SK-N-SH (cell line): Measurements from ENCODE around the gene HELQ. TPM values are rescaled to one million over a fixed set of nuclear protein-coding genes. Genes with fewer than 3 reads are reported as not detected.

Experiments
- CTCF ChIA-PET: fragments of 300-600, 350-600 bp; formaldehyde crosslinking; extraction: SDS; loops from one replicate; lab custom pipeline; 2021; lab: Yijun Ruan, JAX
- POLR2A ChIA-PET: fragments of 350-600 bp; sonication (Branson Sonifier 250); formaldehyde crosslinking; extraction: SDS; loops from one replicate; lab custom pipeline; 2020; ENCODE audit warnings: antibody characterized with exemption, inconsistent platforms; lab: Yijun Ruan, JAX
- DNase-seq: peaks from one replicate; pipeline ENCODE4 v3.0.0; 2012
- H2AFZ ChIP-seq: fragments of 200-600 bp; sonication (generic); 2 replicates; pipeline ENCODE4 v1.8.1; 2016; ENCODE audit warnings: antibody characterized with exemption, mild to moderate bottlenecking, low read depth
- H3F3A ChIP-seq: fragments of 200-600 bp; sonication (generic); replicated peaks from 2 replicates; pipeline ENCODE3; 2016; ENCODE audit warnings: antibody characterized with exemption, mild to moderate bottlenecking; ENCODE audit not compliant: insufficient read depth
- H3K27ac ChIP-seq, 2 experiments: fragments of 200-500 bp in 1 of 2; fragments of 200-600 bp in 1 of 2; sonication (Bioruptor generic) in 1 of 2; sonication (generic), shearing (Covaris generic) in 1 of 2; 2 replicates each; pipeline versions ENCODE4 v1.5.1 to v1.6.1; 2014 to 2016; ENCODE audit warnings: low read depth in 2 of 2, inconsistent platforms in 1 of 2, low read length in 1 of 2, mild to moderate bottlenecking in 1 of 2, mixed read lengths in 1 of 2
- H3K27me3 ChIP-seq: fragments of 200-600 bp; sonication (generic), shearing (Covaris generic); 2 replicates; pipeline ENCODE4 v1.6.1; 2016; ENCODE audit warnings: mixed run types; ENCODE audit not compliant: insufficient read depth
- H3K36me3 ChIP-seq, 2 experiments: fragments of 200-500 bp in 1 of 2; fragments of 200-600 bp in 1 of 2; sonication (Bioruptor generic) in 1 of 2; sonication (generic) in 1 of 2; replicated peaks in 1 of 2; 2 replicates each; pipeline versions ENCODE3 to v1.5.1; 2014 to 2016; ENCODE audit warnings: low read length in 1 of 2, mild to moderate bottlenecking in 1 of 2; ENCODE audit not compliant: insufficient read depth in 2 of 2, control insufficient read depth in 1 of 2
- H3K4me1 ChIP-seq, 2 experiments: fragments of 200-500 bp in 1 of 2; fragments of 200-600 bp in 1 of 2; sonication (Bioruptor generic) in 1 of 2; sonication (generic), shearing (Covaris generic) in 1 of 2; 2 replicates each; pipeline versions ENCODE4 v1.5.1 to v1.6.1; 2014 to 2016; ENCODE audit warnings: low read depth in 1 of 2, low read length in 1 of 2, mixed run types in 1 of 2; ENCODE audit not compliant: insufficient read depth in 2 of 2, control insufficient read depth in 1 of 2
- H3K4me2 ChIP-seq: fragments of 200-600 bp; sonication (generic), shearing (Covaris generic); 2 replicates; pipeline ENCODE4 v1.6.1; 2017; ENCODE audit warnings: mixed run types
- H3K4me3 ChIP-seq, 2 experiments: fragments of 200-500 bp in 1 of 2; fragments of 200-600 bp in 1 of 2; sonication (Bioruptor generic) in 1 of 2; sonication (generic), shearing (Covaris generic) in 1 of 2; 2 replicates each; pipeline versions ENCODE4 v1.5.1 to v1.8.1; 2014 to 2016; ENCODE audit warnings: low read depth in 2 of 2, inconsistent platforms in 1 of 2, low read length in 1 of 2, mild to moderate bottlenecking in 1 of 2, mixed read lengths in 1 of 2, moderate library complexity in 1 of 2
- H3K79me2 ChIP-seq: fragments of 200-600 bp; sonication (generic); 2 replicates; pipeline ENCODE4 v1.8.1; 2017; ENCODE audit warnings: mild to moderate bottlenecking; ENCODE audit not compliant: insufficient read depth
- H3K9ac ChIP-seq: fragments of 200-600 bp; sonication (generic); 2 replicates; pipeline ENCODE4 v1.6.1; 2017; ENCODE audit warnings: mixed run types
- H3K9me2 ChIP-seq: fragments of 200-600 bp; sonication (generic); 2 replicates; pipeline ENCODE4 v1.6.1; 2017; ENCODE audit warnings: mixed run types
- H3K9me3 ChIP-seq: fragments of 200-600 bp; sonication (generic); 2 replicates; pipeline ENCODE4 v1.6.1; 2017; ENCODE audit warnings: mixed run types, mild to moderate bottlenecking, moderate library complexity
- H4K20me1 ChIP-seq: fragments of 200-600 bp; sonication (generic); 2 replicates; pipeline ENCODE4 v1.6.1; 2017; ENCODE audit warnings: mild to moderate bottlenecking, mixed run types; ENCODE audit not compliant: insufficient read depth
- CHD2 ChIP-seq: fragments of 150-350 bp; IDR thresholded peaks from 2 replicates; pipeline ENCODE4 v1.6.1; 2018; ENCODE audit warnings: low read length; ENCODE audit not compliant: partially characterized antibody
- EZH2phosphoT487 ChIP-seq: fragments of 200-600 bp; sonication (generic); IDR thresholded peaks from 2 replicates; pipeline ENCODE4 v1.6.1; 2017; ENCODE audit warnings: low read depth, mixed run types, mild to moderate bottlenecking, antibody characterized with exemption, moderate library complexity, borderline replicate concordance
- FOXJ3 ChIP-seq: sonication (generic); formaldehyde crosslinking; IDR thresholded peaks from 2 replicates; pipeline ENCODE4 v1.5.1; 2020; ENCODE audit warnings: mild to moderate bottlenecking, missing genetic modification reagents
- JUND ChIP-seq: IDR thresholded peaks from 2 replicates; pipeline ENCODE4 v1.4.0; 2012
- MEF2A ChIP-seq: IDR thresholded peaks from 2 replicates; pipeline ENCODE4 v1.4.0; 2012; ENCODE audit warnings: low read depth, borderline replicate concordance
- MXI1 ChIP-seq: IDR thresholded peaks from 2 replicates; pipeline ENCODE4 v1.6.1; 2012; ENCODE audit warnings: mild to moderate bottlenecking, low read depth, low read length, improper control_type of control experiment
- NRF1 ChIP-seq: IDR thresholded peaks from 2 replicates; pipeline ENCODE4 v1.6.1; 2012; ENCODE audit warnings: low read depth, mild to moderate bottlenecking, low read length
- RAD21 ChIP-seq: IDR thresholded peaks from 2 replicates; pipeline ENCODE4 v1.6.1; 2012; ENCODE audit warnings: mild to moderate bottlenecking, low read length
- RCOR1 ChIP-seq: fragments of 150-350 bp; IDR thresholded peaks from 2 replicates; pipeline ENCODE4 v1.6.1; 2017; ENCODE audit warnings: antibody characterized with exemption, low read length
- RFX5 ChIP-seq: IDR thresholded peaks from 2 replicates; pipeline ENCODE4 v1.6.1; 2012; ENCODE audit warnings: mild to moderate bottlenecking, improper control_type of control experiment, low read length
- TAF1 ChIP-seq: IDR thresholded peaks from 2 replicates; pipeline ENCODE4 v1.6.1; 2012; ENCODE audit warnings: low read depth, mild to moderate bottlenecking, low read length, moderate library complexity, borderline replicate concordance
- USF2 ChIP-seq: fragments of 150-350 bp; IDR thresholded peaks from 2 replicates; pipeline ENCODE4 v1.6.1; 2017; ENCODE audit warnings: antibody characterized with exemption, low read length, low read depth, borderline replicate concordance
- YY1 ChIP-seq: IDR thresholded peaks from 2 replicates; pipeline ENCODE4 v1.4.0; 2012; ENCODE audit warnings: low read depth, mild to moderate bottlenecking
- ZBTB33 ChIP-seq: IDR thresholded peaks from 2 replicates; pipeline ENCODE4 v1.4.0; 2012; ENCODE audit warnings: low read depth, borderline replicate concordance
- WGBS: methylation state at CpG from one replicate; pipeline ENCODE4 v1.1.6; 2017; ENCODE audit warnings: low lambda C conversion rate; 5-methylcytosine and 5-hydroxymethylcytosine counted together
- polyA plus RNA-seq, 3 experiments: library from polyadenylated mRNA; depleted of rRNA; stranded (reverse); fragments of >200 nt; gene quantifications; 2 replicates each; pipeline ENCODE4 v1.2.3, GENCODE V29; 2012
- TF ChIP-seq, protein P1 (sequence below): IDR thresholded peaks from 2 replicates; pipeline ENCODE4; 2012
- TF ChIP-seq, protein P2 (sequence below): IDR thresholded peaks from 2 replicates; pipeline ENCODE4 v1.4.0; 2012; ENCODE audit warnings: low read depth

Gene HELQ
- polyA plus RNA-seq, 1 of the 3 experiments (the other 2 are of a cell fraction), result 7.2 TPM

- Histone ChIP-seq H3K79me2 (no peaks in the 10 kb centered on the region), H3K9me2 (no peaks in the 10 kb centered on the region), H3K9ac (no peak overlapping the region), H3K4me2 (no peak overlapping the region), H3K4me1 (no peaks in the 10 kb centered on the region; a peak in 1 of 4 replicates), H3K27me3 (no peaks in the 10 kb centered on the region), H3K9me3 (no peaks in the 10 kb centered on the region), H3K36me3 (no peaks in the 10 kb centered on the region), H3K4me3 (no peak overlapping the region), H3K27ac (no peak overlapping the region), H4K20me1 (no peaks in the 10 kb centered on the region), H3F3A (no peaks in the 10 kb centered on the region), H2AFZ (no peak overlapping the region)
- 53% methylated on average over 2 of the region's 2 CpGs for WGBS
- DNase-seq, result no peak
- no peak for TF ChIP-seq MEF2A
- no peak for TF ChIP-seq USF2
- TF ChIP-seq TAF1, result no peak
- TF ChIP-seq FOXJ3 (CRISPR knock-in tag), result no peak
- no peak for TF ChIP-seq ZBTB33
- TF ChIP-seq RAD21, result no peak
- TF ChIP-seq, protein P1, sequence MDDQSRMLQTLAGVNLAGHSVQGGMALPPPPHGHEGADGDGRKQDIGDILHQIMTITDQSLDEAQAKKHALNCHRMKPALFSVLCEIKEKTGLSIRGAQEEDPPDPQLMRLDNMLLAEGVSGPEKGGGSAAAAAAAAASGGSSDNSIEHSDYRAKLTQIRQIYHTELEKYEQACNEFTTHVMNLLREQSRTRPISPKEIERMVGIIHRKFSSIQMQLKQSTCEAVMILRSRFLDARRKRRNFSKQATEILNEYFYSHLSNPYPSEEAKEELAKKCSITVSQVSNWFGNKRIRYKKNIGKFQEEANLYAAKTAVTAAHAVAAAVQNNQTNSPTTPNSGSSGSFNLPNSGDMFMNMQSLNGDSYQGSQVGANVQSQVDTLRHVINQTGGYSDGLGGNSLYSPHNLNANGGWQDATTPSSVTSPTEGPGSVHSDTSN, result no peak
- TF ChIP-seq EZH2phosphoT487, result no peak
- no peak for TF ChIP-seq CHD2
- no peak for TF ChIP-seq YY1
- TF ChIP-seq, protein P2, sequence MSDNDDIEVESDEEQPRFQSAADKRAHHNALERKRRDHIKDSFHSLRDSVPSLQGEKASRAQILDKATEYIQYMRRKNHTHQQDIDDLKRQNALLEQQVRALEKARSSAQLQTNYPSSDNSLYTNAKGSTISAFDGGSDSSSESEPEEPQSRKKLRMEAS, result no peak
- TF ChIP-seq MXI1, result no peak
- TF ChIP-seq RFX5, result no peak
- TF ChIP-seq RCOR1, result no peak
- no peak for TF ChIP-seq JUND
- no peak for TF ChIP-seq NRF1
- ChIA-PET CTCF (no interaction called here), POLR2A (no interaction called here)
Observed at GRCh38 chr4:83392562-83392961, 63.1 kb downstream of the HELQ start.
